Stimulated activated CD8-positive, alpha-beta memory T cell treated with anti-CD3 and anti-CD28 coated beads, Interleukin-15, amount 100 ng/mL, for 1 hour (primary cell): ENCODE measurements around the gene CLDN16.

Experiments
- DNase-seq: peaks from one replicate; pipeline ENCODE4 v3.0.0-alpha.2; 2020; ENCODE audit warnings: low read depth

The CLDN16 gene

GRCh38 chr3:190387578-190388213 lies at the start of gene CLDN16:
Gene CLDN16, plus strand, starts transcription at chr3:190388163. Its CDS starts 167 bp downstream, at chr3:190388330.
- no peak for DNase-seq

GRCh38 chr3:190338717-190339116 lies 49.2 kb upstream of the CLDN16 start:
- DNase-seq: no peak

GRCh38 chr3:190339130-190339529 lies 48.8 kb upstream of the CLDN16 start:
- DNase-seq: no peak

- DNase-seq: no peak
Observed at GRCh38 chr3:190340071-190340470, 47.9 kb upstream of the CLDN16 start.

GRCh38 chr3:190345027-190345821 lies 42.7 kb upstream of the CLDN16 start:
- no peak for DNase-seq

- no peak for DNase-seq
Observed at GRCh38 chr3:190345878-190346277, 42.1 kb upstream of the CLDN16 start.

- no peak for DNase-seq
Observed at GRCh38 chr3:190346541-190346940, 41.4 kb upstream of the CLDN16 start.

GRCh38 chr3:190352861-190353457 lies 35.0 kb upstream of the CLDN16 start:
- DNase-seq: no peak

- no peak for DNase-seq
Observed at GRCh38 chr3:190356246-190356645, 31.7 kb upstream of the CLDN16 start.

- no peak for DNase-seq
Observed at GRCh38 chr3:190357468-190357867, 30.5 kb upstream of the CLDN16 start.

GRCh38 chr3:190359813-190360212 lies 28.1 kb upstream of the CLDN16 start:
- no peak for DNase-seq

- no peak for DNase-seq
Observed at GRCh38 chr3:190360228-190360627, 27.7 kb upstream of the CLDN16 start.

GRCh38 chr3:190361791-190362190 lies 26.2 kb upstream of the CLDN16 start:
- DNase-seq: no peak

- no peak for DNase-seq
Observed at GRCh38 chr3:190362258-190362657, 25.7 kb upstream of the CLDN16 start.

- DNase-seq: no peak
Observed at GRCh38 chr3:190366133-190366532, 21.8 kb upstream of the CLDN16 start.

GRCh38 chr3:190368881-190369280 lies 19.1 kb upstream of the CLDN16 start:
- DNase-seq: no peak

GRCh38 chr3:190369668-190370295 lies 18.2 kb upstream of the CLDN16 start:
- no peak for DNase-seq

GRCh38 chr3:190370369-190370768 lies 17.6 kb upstream of the CLDN16 start:
- no peak for DNase-seq

GRCh38 chr3:190371152-190371551 lies 16.8 kb upstream of the CLDN16 start:
- no peak for DNase-seq

GRCh38 chr3:190375246-190375645 lies 12.7 kb upstream of the CLDN16 start:
- no peak for DNase-seq

GRCh38 chr3:190375671-190376070 lies 12.3 kb upstream of the CLDN16 start:
- DNase-seq: no peak

GRCh38 chr3:190378240-190378891 lies 9.6 kb upstream of the CLDN16 start:
- no peak for DNase-seq
